Activated CD8-positive, alpha-beta memory T cell treated with anti-CD3 and anti-CD28 coated beads for 1 hour (primary cell): ENCODE measurements around the gene PRPF4.
"Not testable (repeated sequence)": the region's sequence is repeated elsewhere in the genome, so short reads cannot be mapped to it uniquely, and the experiment has no call there.

Experiments used
- DNase-seq, 2 donors: peaks; one replicate each; pipeline ENCODE4 v3.0.0-alpha.2; 2020; ENCODE audit warnings: low read depth in 1 of 2; ENCODE audit errors: extremely low read depth in 1 of 2

PRPF4 gene

GRCh38 chr9:113275157-113276131 is at the start of gene PRPF4, which contains the start of gene CDC26:
TSS of gene PRPF4 (plus strand) at chr9:113275658. CDS start at chr9:113275744, 86 bp downstream.
TSS of gene CDC26 (minus strand) at chr9:113275572. CDS start at chr9:113272507, 3,065 bp downstream.
- DNase-seq: peak; percentile 91 to 92

- DNase-seq: no peak
Observed at GRCh38 chr9:113227436-113227835, 48.0 kb upstream of the PRPF4 start.

DNA sequence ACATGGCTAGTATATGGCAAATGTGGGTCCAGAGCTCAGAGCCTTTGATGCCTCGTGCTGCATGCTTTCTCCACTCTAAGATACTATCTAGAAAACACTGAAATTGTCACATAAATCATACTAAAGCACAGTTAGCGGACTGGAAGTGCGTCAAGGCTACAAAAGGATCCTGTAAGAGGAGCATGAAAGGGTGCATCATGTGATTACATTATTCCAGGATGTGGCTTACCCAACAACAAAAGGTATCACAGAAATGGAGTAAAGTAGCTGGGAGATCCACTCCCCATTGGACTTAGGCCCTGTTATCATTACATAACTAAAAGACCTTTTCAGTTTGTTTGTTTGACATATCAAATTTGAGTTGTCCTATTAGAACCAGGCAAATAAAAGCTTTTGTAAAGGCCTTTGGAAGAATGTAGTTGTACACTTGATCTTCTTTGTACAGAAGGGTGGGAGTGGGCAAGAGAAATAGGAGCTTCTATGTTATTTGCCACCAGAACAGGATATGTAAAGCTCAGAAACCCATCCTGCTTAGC is 47.3 kb upstream of the PRPF4 start:
- DNase-seq: no peak

DNA sequence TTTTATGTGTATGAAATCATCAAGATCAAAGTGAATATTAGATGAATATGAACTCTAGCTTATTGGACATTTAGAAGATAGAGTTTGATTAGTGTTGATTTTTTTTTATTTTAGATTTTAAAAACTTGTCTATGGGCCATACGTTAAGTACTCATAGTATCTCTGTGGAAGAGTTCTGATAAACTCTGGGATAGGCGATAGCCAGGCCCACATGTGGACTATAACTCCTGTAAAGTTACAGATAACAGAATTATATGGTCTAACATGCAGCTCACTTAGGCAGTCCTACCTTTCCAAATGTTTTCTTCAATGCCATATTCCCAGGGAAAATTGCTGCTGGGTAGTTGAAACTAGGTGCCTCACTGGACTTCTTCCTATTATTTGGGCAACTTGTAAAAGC is 43.8 kb upstream of the PRPF4 start:
- DNase-seq: no peak

GRCh38 chr9:113235701-113236255 is 39.7 kb upstream of the PRPF4 start:
- DNase-seq: not testable (repeated sequence)

DNA sequence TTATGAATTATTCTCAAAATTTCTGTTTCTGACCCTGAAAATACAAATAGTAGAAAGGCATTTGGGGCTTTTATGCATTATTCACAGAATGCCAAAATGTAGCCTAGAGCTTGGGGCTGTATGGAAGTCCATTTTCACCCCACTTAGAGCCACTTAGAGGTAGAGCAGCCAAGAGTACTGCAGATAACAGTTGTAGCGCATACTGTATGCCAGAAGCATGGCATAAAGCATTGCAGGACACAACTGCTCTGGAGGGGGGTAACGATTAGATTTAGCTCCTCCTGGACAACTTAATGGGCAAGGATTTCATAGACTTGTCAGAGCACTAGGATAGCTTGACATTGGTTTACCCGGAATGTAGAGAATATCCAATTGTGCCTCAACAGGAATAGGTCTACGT is 38.4 kb upstream of the PRPF4 start:
- no peak for DNase-seq

DNA sequence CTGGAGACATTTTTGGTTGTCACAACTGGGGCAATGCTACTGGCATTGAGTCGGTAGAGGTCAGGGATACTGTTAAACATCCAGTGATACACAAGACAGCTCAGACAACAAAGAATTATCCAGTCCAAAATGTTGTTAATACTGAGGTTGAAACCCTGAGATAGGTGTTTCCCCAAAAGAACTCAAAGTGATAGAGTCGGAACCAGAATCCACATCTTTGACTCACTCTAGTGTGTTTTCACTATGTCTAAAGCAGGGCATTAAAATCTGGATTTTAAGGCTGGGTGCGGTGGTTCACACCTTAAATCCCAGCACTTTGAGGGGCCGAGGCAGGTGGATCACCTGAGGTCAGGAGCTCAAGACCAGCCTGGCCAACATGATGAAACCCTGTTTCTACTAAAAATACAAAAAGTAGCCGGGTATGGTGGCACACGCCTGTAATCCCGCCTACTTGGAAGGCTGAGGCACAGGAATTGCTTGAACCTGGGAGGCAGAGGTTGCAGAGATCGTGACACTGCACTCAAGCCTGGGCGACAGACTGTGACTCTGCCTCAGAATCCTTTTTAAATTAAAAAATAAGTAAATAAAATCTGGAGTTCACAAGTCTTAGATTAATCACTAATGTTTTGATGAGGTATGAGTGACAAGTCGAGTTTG is 37.1 kb upstream of the PRPF4 start:
- no peak for DNase-seq

- DNase-seq: no peak
Observed at GRCh38 chr9:113238859-113239232, 36.6 kb upstream of the PRPF4 start.

GRCh38 chr9:113241161-113241560 is 34.3 kb upstream of the PRPF4 start:
- no peak for DNase-seq

DNA sequence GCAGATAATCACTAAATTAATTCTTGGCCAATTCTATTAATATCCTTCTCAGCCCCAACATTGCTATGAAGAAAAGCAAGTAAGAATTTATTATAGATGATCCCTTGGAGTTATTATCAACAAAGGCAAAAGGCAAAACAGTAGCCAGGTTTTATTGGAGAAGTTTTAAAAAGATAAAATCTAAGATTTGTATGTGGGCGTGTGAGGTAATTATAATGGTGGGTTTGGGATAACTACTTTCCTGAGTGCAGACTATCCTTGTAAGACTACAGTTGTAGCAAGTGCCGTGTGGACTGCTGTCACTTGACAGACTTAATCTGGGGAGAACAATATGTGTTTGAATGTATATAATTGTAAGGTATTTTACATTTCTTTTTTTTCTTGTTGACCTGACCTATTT is 30.9 kb upstream of the PRPF4 start:
- no peak for DNase-seq

DNA sequence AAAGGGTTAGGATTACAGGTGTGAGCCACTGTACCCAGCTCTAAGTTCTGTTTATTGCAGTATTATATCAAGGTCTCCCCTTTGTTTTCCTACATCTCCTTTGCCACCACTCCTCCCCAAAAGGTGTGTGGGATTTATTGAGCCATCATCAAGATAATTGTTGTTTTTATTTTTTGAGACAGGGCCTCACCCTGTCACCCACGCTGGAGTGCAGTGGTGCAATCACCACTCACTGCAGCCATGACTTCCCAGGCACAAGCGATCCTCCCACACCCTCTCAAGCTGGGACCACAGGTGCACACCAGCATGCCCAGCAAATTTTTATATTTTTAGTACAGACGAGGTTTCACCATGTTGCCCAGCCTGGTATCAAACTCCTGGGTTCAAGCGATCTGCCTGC is 29.6 kb upstream of the PRPF4 start:
- no peak for DNase-seq

GRCh38 chr9:113246928-113247327 is 28.5 kb upstream of the PRPF4 start:
- DNase-seq: no peak

- no peak for DNase-seq
Observed at GRCh38 chr9:113247640-113248039, 27.8 kb upstream of the PRPF4 start.

- not testable (repeated sequence) for DNase-seq
Observed at GRCh38 chr9:113249661-113250060, 25.8 kb upstream of the PRPF4 start.

DNA sequence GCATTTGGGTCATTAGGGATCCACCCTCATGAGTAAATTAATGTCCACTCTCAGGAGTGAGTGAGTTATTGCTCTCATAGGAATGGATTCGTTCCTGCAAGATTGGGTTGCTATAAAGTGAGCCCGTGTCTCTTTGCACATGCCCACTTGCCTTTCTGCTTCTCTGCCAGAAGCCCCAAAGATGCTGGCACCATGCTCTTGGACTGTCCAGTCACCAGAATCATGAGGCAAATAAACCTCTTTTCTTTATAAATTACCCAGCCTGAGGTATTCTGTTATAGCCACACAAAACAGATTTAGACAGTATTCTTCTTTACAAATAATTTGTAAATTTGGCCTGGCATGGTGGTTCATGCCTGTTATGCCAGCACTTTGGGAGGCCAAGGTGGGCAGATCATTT is 24.7 kb upstream of the PRPF4 start:
- DNase-seq: no peak

- no peak for DNase-seq
Observed at GRCh38 chr9:113254991-113255390, 20.5 kb upstream of the PRPF4 start.

DNA sequence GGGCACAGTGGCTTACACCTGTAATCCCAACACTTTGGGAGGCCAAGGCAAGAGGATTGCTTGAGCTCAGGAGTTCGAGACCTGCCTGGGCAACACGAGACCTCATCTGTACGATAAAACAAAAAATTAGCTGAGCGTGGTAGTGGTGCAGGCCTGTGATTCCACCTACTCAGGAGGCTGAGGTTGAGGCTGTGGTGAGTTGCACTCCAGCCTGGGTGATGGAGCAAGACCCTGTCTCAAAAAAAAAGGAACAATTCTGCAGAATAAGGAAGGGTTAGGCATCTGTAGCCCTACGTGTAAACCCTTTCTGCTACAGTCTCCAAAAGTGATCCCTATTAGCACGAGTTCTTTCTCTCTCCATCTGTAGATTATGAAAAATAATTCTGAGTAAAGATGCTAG is 20.0 kb upstream of the PRPF4 start:
- DNase-seq: no peak

DNA sequence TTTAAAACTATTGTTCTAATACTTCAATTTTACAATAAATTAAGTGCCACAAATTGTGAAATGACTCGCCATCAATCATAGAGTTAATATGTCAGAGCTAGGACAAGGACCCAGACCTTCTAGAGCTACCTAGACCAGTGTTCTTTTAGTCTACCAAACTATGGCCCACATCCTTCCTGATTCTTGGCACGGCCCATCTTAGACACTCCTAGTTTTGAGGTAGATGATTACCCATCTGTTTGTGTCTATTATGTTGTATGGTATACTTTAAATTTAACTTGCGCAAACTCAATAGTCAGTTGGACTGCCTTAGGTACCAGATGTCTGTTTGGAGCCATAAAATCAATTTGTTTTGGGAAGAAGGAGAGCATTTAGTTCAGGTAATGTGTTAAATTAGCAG is 17.6 kb upstream of the PRPF4 start:
- DNase-seq: no peak

DNA sequence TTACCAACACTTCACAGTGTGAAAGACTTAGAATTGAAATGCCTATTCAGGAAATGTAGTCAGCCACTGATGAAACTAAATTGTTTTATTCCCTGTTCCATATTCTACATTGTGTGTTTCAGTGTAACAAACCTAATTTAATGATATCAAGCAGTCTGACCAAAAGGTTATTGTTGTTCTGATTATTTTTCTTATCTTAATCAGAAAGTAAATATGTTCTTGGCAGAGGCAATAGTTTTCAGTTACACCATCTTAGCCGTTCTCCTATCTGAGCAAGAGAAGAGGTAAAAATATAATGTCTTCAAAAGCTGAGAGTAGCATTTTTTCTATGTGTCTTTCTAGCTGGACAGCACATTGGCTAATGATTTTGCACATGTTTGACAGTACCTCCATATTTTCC is 17.2 kb upstream of the PRPF4 start:
- DNase-seq: no peak

GRCh38 chr9:113261917-113262671 is 13.4 kb upstream of the PRPF4 start:
- no peak for DNase-seq

DNA sequence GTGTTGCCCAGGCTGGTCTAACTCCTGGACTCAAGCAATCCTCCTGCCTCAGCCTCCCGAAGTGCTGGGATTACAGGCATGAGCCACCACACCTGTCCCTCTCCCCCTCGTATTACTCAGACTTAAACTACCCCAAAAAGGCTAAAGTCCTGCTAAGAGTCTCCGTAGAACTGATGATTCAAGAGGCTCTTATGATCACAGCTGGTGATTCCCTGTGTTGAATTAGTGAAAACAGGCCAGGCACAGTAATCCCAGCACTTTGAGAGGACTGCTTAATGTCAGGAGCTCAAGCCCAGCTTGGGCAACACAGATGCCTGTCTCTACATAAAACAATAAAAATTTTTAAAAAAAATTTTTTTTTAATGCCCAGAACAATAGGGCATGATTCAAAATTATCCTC is 9.3 kb upstream of the PRPF4 start:
- no peak for DNase-seq
